B cell (primary cell): ENCODE measurements around the gene ZRANB3.

Source experiments
- CTCF ChIP-seq: fragments of 200-600 bp; IDR thresholded peaks from one replicate; pipeline ENCODE4 v1.8.0; 2022; ENCODE audit warnings: antibody characterized with exemption, mild to moderate bottlenecking
- EZH2 ChIP-seq: IDR thresholded peaks from 2 replicates; pipeline ENCODE4 v1.6.1; 2012; ENCODE audit warnings: borderline replicate concordance, low read depth, mild to moderate bottlenecking, moderate library complexity, low read length; ENCODE audit not compliant: insufficient read depth, poor library complexity, severe bottlenecking

- TF ChIP-seq CTCF (no peak), EZH2 (no peak)
Measured at GRCh38 chr2:135485441-135485840, 45.6 kb downstream of the ZRANB3 start.
